Smooth muscle cell (in vitro differentiated cells): ENCODE measurements around the gene NCOR1. TPM values are rescaled to one million over a fixed set of nuclear protein-coding genes. Genes with fewer than 3 reads are reported as not detected.

ENCODE experiments used
- DNase-seq: peaks from one replicate; lab custom pipeline; 2025; ENCODE audit not compliant: unreplicated experiment; lab: John Stamatoyannopoulos, UW
- H2AFZ ChIP-seq: fragments of 200-600 bp; sonication (generic); 2 replicates; pipeline ENCODE4 v1.6.0; 2016; ENCODE audit warnings: antibody characterized with exemption, low read depth, mild to moderate bottlenecking
- H3F3A ChIP-seq: fragments of 200-600 bp; sonication (generic); 2 replicates; pipeline ENCODE4 v1.6.0; 2017; ENCODE audit warnings: antibody characterized with exemption, low read depth
- H3K27ac ChIP-seq: fragments of 200-600 bp; sonication (generic); 2 replicates; pipeline ENCODE4 v1.5.1; 2016; ENCODE audit warnings: low read depth, mild to moderate bottlenecking
- H3K27me3 ChIP-seq: fragments of 200-600 bp; sonication (generic); 2 replicates; pipeline ENCODE4 v1.6.1; 2016; ENCODE audit warnings: low read depth, mild to moderate bottlenecking
- H3K36me3 ChIP-seq: fragments of 200-600 bp; sonication (generic); 2 replicates; pipeline ENCODE4 v1.5.1; 2016; ENCODE audit warnings: low read depth
- H3K4me1 ChIP-seq: fragments of 200-600 bp; sonication (generic); 2 replicates; pipeline ENCODE4 v1.5.1; 2016; ENCODE audit warnings: low read depth
- H3K4me2 ChIP-seq: fragments of 200-600 bp; sonication (generic); 2 replicates; pipeline ENCODE4 v1.6.0; 2016; ENCODE audit warnings: mild to moderate bottlenecking
- H3K4me3 ChIP-seq: fragments of 200-600 bp; sonication (generic); 2 replicates; pipeline ENCODE4 v1.5.1; 2016; ENCODE audit warnings: mild to moderate bottlenecking
- H3K79me2 ChIP-seq: fragments of 200-600 bp; sonication (generic); 2 replicates; pipeline ENCODE4 v1.6.0; 2016; ENCODE audit warnings: low read depth, mild to moderate bottlenecking
- H3K9ac ChIP-seq: fragments of 200-600 bp; sonication (generic); 2 replicates; pipeline ENCODE4 v1.6.0; 2016; ENCODE audit warnings: low read depth
- H3K9me3 ChIP-seq: fragments of 200-600 bp; sonication (generic); replicated peaks from 2 replicates; pipeline ENCODE4 v1.5.1; 2016; ENCODE audit warnings: low read depth
- H4K20me1 ChIP-seq: fragments of 200-600 bp; sonication (generic); 2 replicates; pipeline ENCODE4 v1.6.0; 2016; ENCODE audit warnings: low read depth
- CTCF ChIP-seq: fragments of 200-600 bp; sonication (generic); IDR thresholded peaks from 2 replicates; pipeline ENCODE4 v1.5.1; 2017; ENCODE audit warnings: borderline replicate concordance, mild to moderate bottlenecking, antibody characterized with exemption; ENCODE audit not compliant: insufficient read depth, poor library complexity, severe bottlenecking
- WGBS: methylation state at CpG from one replicate; pipeline ENCODE4 v1.1.7; 2016; ENCODE audit warnings: low lambda C conversion rate; 5-methylcytosine and 5-hydroxymethylcytosine counted together
- polyA plus RNA-seq: library from polyadenylated mRNA; unstranded; fragments of >200 nt; fragmentation: Nextera tagmentation; extraction: Ambion mirVana; gene quantifications from 2 replicates; pipeline ENCODE4 v1.2.1, GENCODE V29; 2016
- total RNA-seq: library from RNA; depleted of rRNA; stranded (reverse); fragments of >200 nt; gene quantifications from 2 replicates; pipeline ENCODE4 v1.2.3, GENCODE V29; 2014

The NCOR1 gene
- 87.9 and 119 TPM in 2 replicates for total RNA-seq
- 79.1 and 105 TPM in 2 replicates for polyA plus RNA-seq

GRCh38 chr17:16215273-16215964, at the start of gene NCOR1:
TSS of gene NCOR1 (minus strand) at chr17:16215534. CDS start at chr17:16194569, 20,965 bp downstream.
- WGBS: under 1% methylated on average over 68 of the region's 82 CpGs
- H3K27me3 ChIP-seq: no peaks in the 10 kb centered on the region
- peaks cover 41% of the 10 kb centered on the region for H4K20me1 ChIP-seq
- peaks cover 23% of the 10 kb centered on the region for H3K4me1 ChIP-seq
- H2AFZ ChIP-seq: peak within 1 kb of the TSS; percentile 77
- peak within 1 kb of the TSS; percentile 97 for H3K4me2 ChIP-seq
- no peaks in the 10 kb centered on the region for H3K9me3 ChIP-seq
- no peaks in the 10 kb centered on the region for H3K36me3 ChIP-seq
- DNase-seq: peak; percentile 75
- H3K9ac ChIP-seq: peak within 1 kb of the TSS; percentile 94
- H3K79me2 ChIP-seq: peaks cover 78% of the 10 kb centered on the region
- no peaks in the 10 kb centered on the region for H3F3A ChIP-seq
- H3K27ac ChIP-seq: peak within 1 kb of the TSS; percentile 85
- peak; percentile 7 for TF ChIP-seq CTCF
- H3K4me3 ChIP-seq: peak within 1 kb of the TSS; percentile 94

GRCh38 chr17:16262201-16262600, 46.9 kb upstream of the NCOR1 start:
- H3K9ac ChIP-seq: no peak overlapping the region
- no peaks in the 10 kb centered on the region for H4K20me1 ChIP-seq
- no peaks in the 10 kb centered on the region for H3K79me2 ChIP-seq
- no peaks in the 10 kb centered on the region for H3K9me3 ChIP-seq
- DNase-seq: no peak
- H3K4me3 ChIP-seq: no peak overlapping the region
- H3F3A ChIP-seq: no peaks in the 10 kb centered on the region
- H3K36me3 ChIP-seq: no peaks in the 10 kb centered on the region
- H2AFZ ChIP-seq: no peak overlapping the region
- TF ChIP-seq CTCF: no peak
- no peaks in the 10 kb centered on the region for H3K4me1 ChIP-seq
- no peak overlapping the region for H3K27ac ChIP-seq
- 90% methylated on average over 4 of the region's 4 CpGs for WGBS
- H3K4me2 ChIP-seq: no peak overlapping the region
- no peaks in the 10 kb centered on the region for H3K27me3 ChIP-seq

GRCh38 chr17:16261049-16261448, 45.7 kb upstream of the NCOR1 start:
- H3K79me2 ChIP-seq: no peaks in the 10 kb centered on the region
- no peak overlapping the region for H3K4me3 ChIP-seq
- 99% methylated on average over 3 of the region's 3 CpGs for WGBS
- DNase-seq: no peak
- H3K27ac ChIP-seq: no peak overlapping the region
- H3K4me1 ChIP-seq: peaks cover 1% of the 10 kb centered on the region
- no peaks in the 10 kb centered on the region for H3K9me3 ChIP-seq
- no peaks in the 10 kb centered on the region for H4K20me1 ChIP-seq
- no peaks in the 10 kb centered on the region for H3K27me3 ChIP-seq
- TF ChIP-seq CTCF: no peak
- H2AFZ ChIP-seq: no peak overlapping the region
- H3K9ac ChIP-seq: no peak overlapping the region
- H3K4me2 ChIP-seq: no peak overlapping the region
- H3F3A ChIP-seq: no peaks in the 10 kb centered on the region
- H3K36me3 ChIP-seq: no peaks in the 10 kb centered on the region

- no peak for DNase-seq
- no peaks in the 10 kb centered on the region for H3F3A ChIP-seq
- H3K27ac ChIP-seq: no peak overlapping the region
- peaks cover 12% of the 10 kb centered on the region for H3K4me1 ChIP-seq
- H4K20me1 ChIP-seq: peaks cover 4% of the 10 kb centered on the region
- no peaks in the 10 kb centered on the region for H3K79me2 ChIP-seq
- no peak overlapping the region for H3K9ac ChIP-seq
- no peak overlapping the region for H3K4me3 ChIP-seq
- H3K36me3 ChIP-seq: no peaks in the 10 kb centered on the region
- no peaks in the 10 kb centered on the region for H3K9me3 ChIP-seq
- WGBS: 98% methylated on average over 6 of the region's 6 CpGs
- no peak for TF ChIP-seq CTCF
- H3K27me3 ChIP-seq: no peaks in the 10 kb centered on the region
- H3K4me2 ChIP-seq: no peak overlapping the region
- no peak overlapping the region for H2AFZ ChIP-seq
Measured at GRCh38 chr17:16259926-16260325, 44.6 kb upstream of the NCOR1 start.
